Right ventricle myocardium inferior (tissue), 1 donor: ENCODE measurements around the gene CCDC187. TPM values are rescaled to one million over a fixed set of nuclear protein-coding genes. Genes with fewer than 3 reads are reported as not detected.

Experiments used
- ATAC-seq: fragments of 200-7000 bp; cut with Tn5 transposase; one replicate; pipeline ENCODE4 v1.9.1; 2020; ENCODE audit warnings: mild to moderate bottlenecking, moderate library complexity
- DNase-seq: peaks from one replicate; pipeline ENCODE4 v3.0.0; 2021; ENCODE audit errors: missing footprints
- intact Hi-C: fragments of 100-400 bp; cut with DNase I; formaldehyde crosslinking; loops from one replicate; pipeline ENCODE4 v1.11.0; 2022
- total RNA-seq: library from RNA; stranded (reverse); fragmentation: NEBNext Ultra II Directional; extraction: Animal tissue kit (Norgen Biotek cat#: 25700); gene quantifications from one replicate; pipeline ENCODE4 v1.2.1, GENCODE V29; 2021
- donor health status: DM: no; HTN: yes; CAD: no; lungs with severe emphysema.

Gene CCDC187
- total RNA-seq, 1 donor from 2014 or later: not detected

DNA sequence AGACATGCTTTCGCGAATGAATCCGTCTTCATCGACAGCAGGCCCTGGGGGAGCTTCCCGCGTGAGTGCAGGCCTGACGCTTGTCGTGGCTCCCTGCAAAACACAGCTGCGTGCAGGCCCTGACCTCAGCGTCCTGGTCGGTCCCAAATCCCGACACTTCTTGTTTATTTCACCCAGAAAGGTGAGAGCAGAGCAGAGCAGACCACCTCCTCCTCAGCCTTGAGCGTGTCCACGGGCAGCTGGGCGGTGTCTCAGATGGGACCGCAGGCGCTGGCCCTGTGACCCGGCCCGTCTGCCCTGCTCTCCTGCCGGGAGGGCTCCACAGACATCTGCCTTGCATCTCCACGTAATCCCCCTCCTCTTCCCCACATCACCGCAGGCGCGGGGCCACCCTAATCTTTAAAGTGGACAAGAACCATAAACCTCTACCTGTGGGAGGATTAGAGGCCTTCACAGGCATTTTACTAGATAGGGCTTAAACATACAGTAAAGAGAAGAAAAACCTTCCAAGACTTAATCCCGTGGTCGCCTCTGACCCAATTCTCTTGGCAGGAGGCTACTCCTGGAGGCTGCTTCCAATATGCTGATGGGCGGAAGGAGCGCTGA, 91.4 kb downstream of the CCDC187 start:
- intact Hi-C loops: no loop called here
- ATAC-seq (no peak), DNase-seq (peak; percentile 48)

DNA sequence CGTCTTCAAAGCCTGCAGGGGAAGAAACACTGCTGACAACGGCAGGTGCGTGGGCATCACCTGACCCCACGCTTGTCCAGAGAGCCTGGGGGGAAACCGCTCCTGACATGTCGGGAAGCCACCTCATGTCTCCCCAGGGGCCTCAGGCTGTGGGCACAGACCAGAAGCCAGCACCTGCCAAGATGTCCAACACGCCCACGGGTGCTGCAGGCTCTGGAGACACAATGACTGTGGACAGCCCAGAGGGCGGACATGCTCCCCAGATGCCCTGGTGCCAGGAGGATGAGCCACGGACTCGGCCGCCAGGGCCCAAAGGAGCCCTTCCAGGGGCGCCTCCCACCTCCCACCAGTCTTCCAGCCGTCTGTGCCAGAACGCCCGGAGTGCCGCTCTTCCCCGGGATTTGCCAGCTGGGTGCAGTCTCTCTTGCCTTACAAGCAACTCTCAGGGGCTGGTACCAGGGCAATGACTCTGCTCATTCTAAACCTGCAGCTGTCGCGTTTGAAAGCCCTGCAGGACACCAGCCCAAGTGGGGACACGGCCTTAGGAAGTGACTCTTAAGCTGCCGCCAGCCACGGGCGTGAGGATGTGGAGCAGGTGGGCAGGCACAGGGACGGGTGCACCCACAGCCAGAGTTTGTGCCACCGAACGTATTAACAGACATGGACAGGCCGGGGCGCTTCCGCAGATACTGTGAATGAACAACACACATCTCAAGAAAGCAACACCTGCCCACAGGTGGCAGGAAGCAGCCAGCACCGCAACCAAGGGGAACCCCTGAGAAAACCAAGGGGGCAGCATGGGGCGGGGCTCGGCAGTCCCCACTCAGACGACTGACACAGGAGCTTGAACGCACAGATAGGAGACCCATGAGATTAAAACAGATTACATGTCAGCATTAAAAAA, 92.2 kb downstream of the CCDC187 start:
- no peak for ATAC-seq
- intact Hi-C loops: no loop called here
- peak; percentile 37 for DNase-seq

DNA sequence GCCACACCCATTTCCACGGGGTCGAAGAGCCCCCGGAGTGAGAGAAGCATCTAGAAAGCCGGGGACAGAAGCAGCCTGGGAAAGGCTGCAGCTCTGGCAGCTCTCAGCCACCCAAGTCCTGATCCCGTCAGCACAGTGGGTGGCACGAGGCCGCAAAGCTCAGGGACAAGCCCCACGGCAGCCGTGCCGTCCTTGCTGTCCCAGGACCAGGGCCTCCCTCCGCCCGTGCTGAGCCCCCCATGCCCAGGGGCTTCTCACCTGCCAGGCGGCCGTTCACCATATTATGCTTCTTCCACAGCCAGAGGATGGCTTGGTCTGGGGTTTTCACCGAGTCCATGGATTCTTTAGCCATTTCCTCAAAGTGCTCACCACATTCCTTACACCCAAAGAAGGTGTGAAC, 92.9 kb downstream of the CCDC187 start:
- intact Hi-C loops: no loop called here
- ATAC-seq: no peak

DNA sequence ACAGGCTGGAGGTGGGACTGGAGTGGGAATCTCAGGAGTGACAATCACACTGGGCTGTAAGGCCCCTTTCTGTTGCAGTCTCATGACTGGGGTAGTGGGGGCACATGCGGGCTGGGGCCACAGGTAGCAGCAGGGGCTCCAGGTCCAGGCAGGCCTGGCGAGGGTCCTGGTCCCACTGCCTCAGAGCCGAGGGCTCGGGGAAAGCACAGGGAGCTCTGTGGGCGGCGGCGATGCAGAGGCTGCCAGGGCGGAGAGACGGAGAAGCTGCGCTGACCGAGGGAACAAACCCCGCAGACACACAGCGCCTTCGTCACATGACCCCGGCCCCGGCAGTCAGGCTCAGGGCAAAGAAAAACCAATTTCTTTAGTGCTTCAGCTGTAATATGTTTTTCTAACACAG, 93.6 kb downstream of the CCDC187 start:
- intact Hi-C loops: no loop called here
- peak; percentile 58 for DNase-seq
- no peak for ATAC-seq

More for the DNA sequence above, 92.9 kb downstream of the CCDC187 start:
- peak; percentile 44 for DNase-seq

DNA sequence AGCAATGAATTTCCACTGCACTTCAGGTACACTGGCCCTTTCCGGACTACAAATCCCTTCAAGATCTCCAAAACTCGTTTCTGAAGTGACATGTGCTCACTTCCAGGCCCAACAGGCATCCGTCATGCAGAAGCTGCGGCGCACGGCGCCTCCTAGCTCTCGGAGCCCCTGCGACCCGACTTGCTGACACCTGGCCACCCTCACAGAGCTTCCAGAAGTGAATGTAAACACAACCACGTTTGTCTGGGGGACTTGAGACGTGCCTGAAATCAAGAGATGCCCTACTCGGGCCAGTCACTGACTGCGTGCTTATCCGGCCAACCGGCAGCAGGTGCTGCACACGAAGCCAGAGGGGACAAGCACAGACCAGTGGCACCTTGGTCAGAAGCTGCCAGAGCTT, 94.1 kb downstream of the CCDC187 start:
- intact Hi-C loops: no loop called here
- peak; percentile 20 for DNase-seq
- ATAC-seq: no peak

DNA sequence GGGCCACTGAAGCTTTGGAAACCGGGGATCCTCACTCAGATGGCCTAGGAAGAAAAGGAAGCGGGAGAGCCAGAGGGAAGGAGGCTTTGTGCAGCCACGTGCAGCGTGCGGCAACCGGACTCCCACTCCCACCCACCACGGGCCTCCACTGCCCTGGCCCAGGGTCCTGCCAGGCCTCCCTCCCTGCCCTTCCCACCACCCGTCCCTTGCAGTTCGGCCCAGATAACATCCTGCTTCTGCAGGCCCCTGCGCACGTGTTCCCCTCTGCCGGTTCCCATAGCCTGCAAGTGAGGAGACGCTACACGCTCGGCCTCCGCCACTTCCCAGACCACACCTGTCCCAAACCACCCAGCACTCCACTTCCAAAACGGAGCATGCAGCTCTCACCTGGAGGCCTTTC, 94.7 kb downstream of the CCDC187 start:
- intact Hi-C loops: no loop called here
- DNase-seq: peak; percentile 25
- ATAC-seq: no peak

DNA sequence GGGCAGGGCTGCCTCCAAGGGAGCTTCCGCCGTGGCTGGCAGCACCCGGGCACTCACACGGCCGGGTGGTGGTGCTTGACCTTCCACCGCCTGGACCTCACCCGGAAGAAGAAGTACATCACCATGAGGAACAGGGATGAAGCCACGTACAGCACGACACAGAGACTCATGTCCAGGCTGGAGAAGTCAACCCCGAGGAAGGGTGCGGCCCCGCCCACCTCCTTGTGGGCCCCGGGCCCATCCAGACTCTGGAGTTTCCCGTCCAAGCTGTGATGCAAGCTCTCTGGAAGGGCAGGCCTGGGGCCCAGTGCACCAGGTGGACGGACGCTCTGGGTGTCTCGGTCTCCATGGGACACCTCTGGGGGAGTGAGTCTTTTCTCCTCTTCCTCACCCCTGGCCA, 95.2 kb downstream of the CCDC187 start:
- DNase-seq: peak; percentile 43
- ATAC-seq: no peak
- intact Hi-C loops: no loop called here

DNA sequence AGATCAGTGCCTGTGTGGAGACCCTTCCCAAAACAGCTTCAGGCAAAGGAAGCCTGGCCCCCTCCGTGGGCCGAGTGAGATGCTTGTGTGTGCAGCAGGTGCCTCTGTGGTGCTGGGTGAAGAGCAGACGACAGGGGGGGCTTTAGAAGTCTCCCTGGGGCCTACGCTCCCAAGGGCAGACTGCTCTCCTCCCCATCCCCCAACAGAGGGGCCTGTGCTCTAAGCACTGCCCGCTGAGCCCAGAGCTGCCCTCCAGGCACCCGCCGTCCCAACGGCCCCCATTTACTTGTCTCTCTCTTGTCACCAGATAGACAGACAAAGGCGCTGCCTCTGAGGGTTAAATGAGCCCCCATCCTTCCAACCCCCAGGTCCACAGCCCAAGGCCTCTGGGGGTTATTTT, 96.3 kb downstream of the CCDC187 start:
- intact Hi-C loops: no loop called here
- DNase-seq (peak; percentile 25), ATAC-seq (no peak)

DNA sequence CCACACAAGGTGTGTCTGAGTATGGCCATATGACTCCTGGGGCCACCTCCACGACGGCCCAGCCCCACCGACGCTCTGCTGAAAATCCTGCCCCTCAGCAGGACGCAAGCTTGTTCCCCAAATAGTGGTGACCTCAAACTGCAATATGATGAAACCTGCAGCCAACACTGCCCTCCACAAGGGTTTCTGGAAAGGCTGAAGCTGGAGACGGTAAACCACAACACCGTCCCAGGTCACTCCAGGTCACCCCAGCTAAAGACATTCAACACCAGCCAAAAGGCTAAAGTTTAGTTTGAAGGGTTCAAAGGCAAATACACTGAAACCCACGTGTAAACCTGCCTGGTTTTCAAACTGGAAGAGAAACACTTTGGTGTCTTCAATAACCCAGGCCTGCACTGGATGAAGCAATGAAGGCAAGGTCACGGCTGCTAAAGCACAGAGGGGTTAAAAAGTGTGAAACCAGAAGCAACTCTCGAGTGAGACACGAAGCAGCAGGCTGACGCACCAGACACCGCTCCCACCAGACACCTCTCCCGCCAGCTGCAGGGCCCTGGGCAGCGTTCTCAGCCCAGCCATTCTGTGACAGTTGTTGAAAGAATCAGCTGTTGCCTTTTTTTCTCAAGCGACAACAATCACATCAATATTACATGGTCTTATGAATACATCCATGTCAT, 97.2 kb downstream of the CCDC187 start:
- ATAC-seq (no peak), DNase-seq (peak; percentile 34)
- intact Hi-C loops: no loop called here

DNA sequence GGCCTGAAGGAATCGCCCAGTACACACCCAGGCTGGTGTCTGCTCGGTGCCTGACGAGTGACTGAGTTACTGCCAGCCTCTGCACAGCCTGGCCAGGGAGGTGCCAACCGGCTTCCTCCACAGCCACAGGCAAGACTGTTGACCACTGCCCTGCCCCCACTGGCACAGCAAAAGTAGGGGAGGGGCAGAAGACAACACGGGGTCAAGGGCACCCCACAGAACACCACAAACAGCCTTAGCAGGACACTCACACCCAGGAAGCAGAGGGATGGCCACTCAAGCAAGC, 98.2 kb downstream of the CCDC187 start:
- DNase-seq (peak; percentile 5), ATAC-seq (no peak)
- intact Hi-C loops: no loop called here

DNA sequence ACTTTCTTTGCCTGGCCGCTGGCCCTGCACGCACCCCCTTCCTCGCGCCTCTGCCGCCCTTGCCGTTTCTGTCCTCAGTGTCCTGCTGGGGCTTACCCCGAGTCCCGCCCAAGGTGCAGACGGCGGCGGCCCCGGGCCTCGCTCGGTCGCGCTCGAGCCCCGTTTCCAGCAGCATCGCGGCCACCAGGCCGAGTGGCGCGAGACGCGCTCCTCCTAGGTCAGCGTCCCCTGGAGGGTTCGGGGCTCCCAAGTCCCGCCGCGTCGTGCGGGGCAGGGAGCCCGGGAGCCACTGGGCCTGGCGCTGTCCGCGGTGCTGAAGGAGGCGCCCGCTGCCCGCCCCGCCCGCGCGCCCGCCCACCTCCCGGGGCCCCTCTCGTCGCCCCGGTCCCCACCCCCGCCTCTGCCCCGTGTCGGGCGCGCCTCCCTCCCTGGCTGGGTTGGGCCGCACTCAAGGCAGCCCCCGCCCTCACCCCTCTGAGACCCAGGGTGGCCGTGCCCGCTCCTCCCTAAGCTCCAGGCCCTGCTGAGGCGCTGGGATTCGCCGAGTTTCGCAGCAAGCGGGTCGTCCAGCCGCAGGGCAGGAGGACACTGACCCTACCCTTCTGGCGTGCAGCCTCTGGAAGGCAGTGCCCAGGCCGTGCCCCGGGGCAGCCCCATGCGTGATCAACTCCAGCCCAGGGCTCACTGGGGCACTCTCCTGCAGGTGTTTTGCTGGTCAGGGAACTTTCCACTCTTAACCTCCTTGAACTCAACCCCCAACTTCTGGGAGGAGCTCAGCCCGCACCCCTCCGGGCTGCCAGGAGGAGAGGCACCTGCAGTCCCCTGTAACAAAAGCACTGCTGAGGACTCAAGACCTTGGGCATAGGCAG, 98.8 kb downstream of the CCDC187 start, which contains the start of gene LHX3:
Gene LHX3, minus strand, starts transcription at position 291 of the 869 bp plus-strand sequence. Its CDS starts 116 bp downstream, at position 175.
- DNase-seq (peak; percentile 67), ATAC-seq (peak; percentile 38)
- intact Hi-C loops: no loop called here

DNA sequence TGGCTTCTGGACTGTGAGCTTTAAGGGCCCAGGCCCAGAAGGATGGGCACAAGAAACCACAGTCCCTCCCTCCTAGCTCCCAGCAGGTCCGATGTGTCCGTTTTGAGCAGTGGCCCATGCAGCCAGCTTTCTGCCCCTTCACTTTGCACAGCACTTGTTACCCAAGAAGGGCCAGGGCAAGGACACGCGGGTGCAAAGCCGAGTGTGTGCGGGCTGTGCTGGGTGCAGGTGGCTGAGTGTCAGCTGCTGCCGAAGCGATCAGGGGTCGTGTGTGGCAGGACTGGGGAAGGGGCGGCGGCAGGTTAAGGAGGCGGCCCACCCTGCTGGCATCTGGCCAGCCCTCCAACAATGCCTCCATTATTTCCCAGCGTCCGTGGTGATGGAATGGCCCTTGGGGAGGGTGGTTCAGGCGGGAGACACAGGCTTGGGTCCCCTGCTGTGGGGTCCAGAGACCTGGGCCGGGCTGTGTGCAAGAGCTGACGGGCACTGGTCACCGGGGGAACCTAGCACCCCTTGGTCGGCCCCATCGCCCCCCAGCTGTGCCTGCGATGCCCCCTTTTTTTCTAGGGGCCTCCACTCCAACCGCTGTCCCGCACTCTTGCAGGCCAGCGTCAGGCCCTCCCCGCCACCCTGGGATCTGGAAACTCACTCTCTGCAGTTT, 99.6 kb downstream of the CCDC187 start:
- ATAC-seq: no peak
- intact Hi-C loops: no loop called here
- peak; percentile 39 for DNase-seq

DNA sequence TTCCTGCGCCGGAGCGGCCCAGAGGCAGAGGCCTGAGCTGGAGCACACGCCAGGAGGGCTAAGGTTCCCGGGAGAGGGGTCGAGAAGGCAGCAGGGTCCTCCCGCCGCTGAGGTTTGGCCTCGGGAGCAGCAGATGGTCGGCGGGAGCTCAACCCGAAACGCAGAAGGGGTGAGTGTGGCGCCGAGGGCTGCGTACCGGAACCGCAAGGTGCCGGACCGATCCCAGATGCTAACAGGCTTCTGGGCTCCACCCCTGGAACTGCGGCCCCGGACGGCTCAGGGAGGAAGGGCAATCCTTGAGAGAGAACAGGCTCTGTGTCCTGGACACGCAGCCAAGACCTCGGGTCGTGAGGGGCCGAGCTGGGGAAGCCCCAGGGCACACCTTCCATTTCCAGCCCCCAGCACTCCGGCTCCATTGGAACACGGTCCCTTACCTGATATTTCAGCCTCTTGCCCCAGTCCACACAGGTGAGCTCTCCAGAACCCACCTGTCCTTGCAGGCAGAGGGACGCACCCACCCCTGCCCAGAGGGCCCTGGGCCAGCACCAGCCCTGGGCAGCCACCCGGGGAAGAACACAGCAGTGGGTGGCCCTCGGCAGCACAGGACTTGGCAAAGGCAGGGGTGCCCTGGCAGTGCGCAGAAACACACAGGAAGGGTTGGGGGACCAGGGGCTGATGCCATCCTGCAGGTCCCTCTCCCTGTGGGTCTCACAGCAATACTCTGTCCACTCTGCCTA, 100.3 kb downstream of the CCDC187 start:
- ATAC-seq (no peak), DNase-seq (peak; percentile 60)
- intact Hi-C loops: no loop called here

DNA sequence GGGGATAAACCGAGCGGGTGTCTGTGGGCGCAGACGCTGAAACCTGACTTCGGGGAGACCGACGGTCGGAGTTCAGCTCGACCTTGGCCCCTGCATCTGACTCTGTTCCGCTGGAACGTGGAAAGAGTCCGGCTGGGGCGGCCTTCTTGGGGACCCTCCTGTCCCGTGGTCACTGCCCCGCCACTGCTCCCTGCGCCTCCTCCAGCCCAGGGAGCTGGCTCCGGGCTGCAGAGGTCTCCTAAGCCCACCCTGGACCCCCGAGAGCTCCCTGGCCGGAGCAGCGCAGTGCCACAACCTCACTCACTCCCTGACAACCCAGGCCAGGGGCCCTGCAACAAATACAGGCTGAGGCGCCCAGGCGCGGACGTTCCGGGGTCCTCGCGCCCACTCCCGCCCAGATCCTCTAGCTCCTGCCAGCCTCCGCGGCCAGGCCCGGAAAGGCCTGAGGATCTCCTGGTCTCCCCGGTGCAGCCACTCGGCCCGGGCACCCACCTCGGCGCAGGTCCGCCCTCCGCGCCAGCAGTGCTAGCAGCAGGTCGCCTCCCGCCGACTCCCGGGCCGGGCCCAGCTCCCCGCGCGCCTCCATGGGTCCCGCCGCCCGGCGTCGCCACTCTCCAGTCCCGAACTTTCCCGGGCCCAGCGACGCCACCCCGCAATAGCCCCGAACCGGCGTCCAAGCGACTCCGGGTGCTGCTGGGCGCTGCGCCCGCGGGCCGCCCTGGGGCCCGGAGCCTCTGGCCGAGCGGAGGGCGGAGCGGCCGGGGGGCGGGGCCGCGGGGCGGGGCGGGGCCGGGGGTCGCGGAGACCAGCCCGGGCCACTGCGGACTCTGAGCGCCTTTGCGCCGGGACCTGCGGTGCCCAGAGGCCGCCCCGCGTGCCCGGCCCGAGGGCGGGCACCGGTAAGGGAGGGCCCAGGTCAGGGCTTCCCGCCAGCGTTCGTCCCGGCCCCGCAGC, 101.2 kb downstream of the CCDC187 start:
- DNase-seq: peak; percentile 55
- ATAC-seq: no peak
- intact Hi-C loops: no loop called here

DNA sequence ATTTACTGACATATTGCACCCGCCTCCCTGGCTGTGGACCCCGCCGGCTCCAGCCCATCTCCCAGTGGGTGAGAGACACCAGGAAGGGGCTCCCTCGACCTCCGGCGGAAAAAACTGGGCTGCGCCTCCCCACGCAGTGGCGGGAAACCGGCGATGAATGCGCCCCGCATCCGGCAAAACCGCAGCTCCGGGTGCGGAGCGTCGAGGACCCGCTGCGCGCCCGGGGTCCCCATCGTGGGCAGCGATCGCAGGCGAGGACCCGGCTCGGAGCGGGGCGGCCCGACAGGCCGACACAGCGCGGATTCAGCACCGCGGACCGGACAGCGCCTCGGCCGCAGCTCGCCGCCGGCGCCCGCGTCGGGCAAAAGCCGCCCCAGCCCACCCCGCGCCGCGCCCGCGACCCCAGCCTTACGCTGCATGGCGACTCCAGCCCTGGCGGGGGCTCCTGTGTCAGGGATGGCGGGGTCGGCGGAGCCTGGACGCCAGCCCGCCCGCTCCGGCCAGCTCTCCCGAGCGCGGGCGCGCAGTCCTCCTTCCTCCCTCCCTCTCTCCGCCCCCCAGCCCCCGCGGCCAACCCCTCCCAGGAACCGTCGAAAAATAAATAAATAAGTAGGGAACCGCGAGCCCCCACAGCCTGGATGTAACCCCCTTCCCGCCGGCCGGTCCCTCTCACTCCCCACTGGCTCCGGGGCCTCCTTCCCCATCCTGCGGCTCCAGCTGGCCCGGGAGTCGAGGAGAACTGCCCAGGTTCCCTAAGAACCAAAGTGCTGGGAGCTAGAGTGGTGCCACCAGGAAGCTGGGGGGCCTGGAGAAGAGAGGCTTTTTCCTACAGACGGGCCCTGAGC, 102.1 kb downstream of the CCDC187 start:
- ATAC-seq (no peak), DNase-seq (peak; percentile 40)
- intact Hi-C loops: no loop called here

DNA sequence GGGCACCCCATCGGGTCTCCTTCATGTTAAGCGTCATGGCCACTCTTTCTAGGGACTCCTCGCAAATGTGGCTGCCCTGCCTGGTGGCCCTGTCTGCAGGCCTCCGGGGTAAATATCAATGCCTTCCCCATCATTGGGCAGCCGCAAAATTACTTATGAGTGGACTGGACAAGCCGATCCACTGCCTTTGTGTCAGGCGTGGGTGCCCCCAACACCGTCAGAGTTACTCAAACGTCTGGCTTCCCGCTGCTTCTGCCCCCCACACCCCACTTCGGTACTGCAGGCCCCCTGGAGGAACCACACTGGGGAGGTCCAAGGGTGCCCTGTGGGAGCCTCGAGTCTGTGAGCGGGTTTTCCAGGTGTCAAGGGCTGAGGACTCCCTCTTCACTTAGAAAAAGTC, 102.7 kb downstream of the CCDC187 start:
- DNase-seq (peak; percentile 23), ATAC-seq (no peak)

More for the DNA sequence above, 102.7 kb downstream of the CCDC187 start:
- intact Hi-C loops: no loop called here
